Measurements from ENCODE around the gene OR10A2.
"Not testable (repeated sequence)": the region's sequence is repeated elsewhere in the genome, so short reads cannot be mapped to it uniquely, and the experiment has no call there.

The OR10A2 gene

GRCh38 chr11:6862961-6863360 is at the start of gene OR10A2:
OR10A2 (plus strand) TSS chr11:6863057; CDS start chr11:6869755, 6,698 bp downstream.
- no peak for DNase-seq

- DNase-seq, result no peak
Observed at GRCh38 chr11:6813656-6814055, 49.2 kb upstream of the OR10A2 start.

GRCh38 chr11:6817694-6818093 is 45.2 kb upstream of the OR10A2 start:
- DNase-seq, result peak; percentile 56

DNA sequence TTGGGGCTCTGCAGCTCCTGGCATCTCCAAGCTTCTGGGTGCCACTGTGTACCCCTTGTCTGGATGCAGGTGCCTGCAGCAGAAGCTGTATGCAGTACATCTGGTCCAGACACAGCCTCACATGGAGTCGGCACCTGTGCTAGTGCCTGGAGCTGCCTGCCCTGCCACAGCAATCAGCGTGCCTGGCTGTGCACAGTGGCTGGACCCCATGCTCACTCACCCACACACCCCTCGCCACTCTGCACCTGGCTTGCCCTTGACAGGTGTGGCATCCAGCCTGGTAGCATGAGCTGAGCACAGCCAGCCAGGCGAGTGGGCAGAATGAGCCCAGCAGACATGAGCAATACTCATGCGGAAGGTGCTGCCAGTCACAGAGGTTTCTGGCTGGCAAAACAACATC is 43.9 kb upstream of the OR10A2 start:
- no peak for DNase-seq

- no peak for DNase-seq
Observed at GRCh38 chr11:6824136-6824823, 38.6 kb upstream of the OR10A2 start.

DNA sequence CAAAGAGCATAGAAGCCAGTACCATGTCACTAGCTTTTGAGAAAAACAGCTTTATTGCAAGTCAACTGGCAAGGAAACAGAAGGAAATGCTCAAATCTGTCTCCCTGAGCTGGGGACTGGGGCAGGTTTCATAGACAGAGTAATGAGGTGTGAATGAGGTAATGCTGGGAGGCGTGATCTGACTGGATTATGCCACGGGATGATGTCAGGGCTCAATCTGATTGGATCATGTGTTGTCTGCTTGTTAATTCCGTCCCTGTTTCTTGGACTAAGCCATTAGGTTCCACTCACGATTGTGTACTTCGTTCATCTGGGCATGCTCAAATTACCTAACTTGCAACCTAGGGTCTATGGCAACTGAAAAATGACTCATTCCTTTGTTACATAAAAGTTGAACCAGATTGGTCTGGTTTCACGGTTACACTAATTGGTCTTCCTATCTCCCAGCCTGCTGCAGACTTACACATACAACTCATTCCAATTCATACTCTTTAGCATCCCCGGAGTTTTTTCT is 37.6 kb upstream of the OR10A2 start:
- DNase-seq, result peak; percentile 47

DNA sequence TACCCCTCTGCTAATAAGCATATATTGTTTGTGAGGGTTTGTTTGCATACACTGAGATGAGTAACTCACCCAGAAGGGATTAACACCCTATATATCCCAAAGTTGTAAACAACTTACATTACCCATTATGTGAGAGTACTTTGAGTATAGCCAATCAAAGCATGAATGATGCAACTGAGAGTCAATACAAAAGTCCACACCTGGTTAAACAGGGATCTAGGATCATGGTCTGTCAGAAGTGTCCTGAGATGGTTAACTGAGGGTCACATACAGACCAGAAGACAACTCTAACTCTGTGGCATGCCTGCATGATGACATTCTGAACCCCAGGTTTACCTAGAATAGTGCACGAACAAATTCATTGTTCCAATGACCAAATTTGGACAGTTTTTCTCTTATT is 34.8 kb upstream of the OR10A2 start:
- no peak for DNase-seq

DNA sequence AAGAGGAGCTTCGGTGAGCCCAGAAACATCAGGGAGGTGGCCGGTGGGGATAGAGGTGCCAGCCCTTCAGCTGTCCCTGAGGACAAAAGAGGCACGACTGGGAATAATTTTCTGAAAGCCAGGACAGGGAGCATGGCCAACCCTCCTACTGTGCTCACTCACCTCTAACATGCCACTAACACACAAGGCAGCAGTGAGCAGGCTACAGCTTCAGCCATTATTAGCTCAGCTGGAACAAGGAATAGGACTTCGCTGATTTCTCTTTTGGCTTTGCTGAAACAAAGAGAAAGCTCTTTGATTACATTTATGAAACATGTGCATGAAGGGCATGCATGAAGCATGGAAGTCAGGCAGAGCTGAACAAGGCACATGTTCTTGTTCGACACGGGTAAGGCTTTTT is 29.5 kb upstream of the OR10A2 start:
- DNase-seq, result peak; percentile 63

GRCh38 chr11:6834021-6834420 is 28.8 kb upstream of the OR10A2 start:
- DNase-seq, result no peak

DNA sequence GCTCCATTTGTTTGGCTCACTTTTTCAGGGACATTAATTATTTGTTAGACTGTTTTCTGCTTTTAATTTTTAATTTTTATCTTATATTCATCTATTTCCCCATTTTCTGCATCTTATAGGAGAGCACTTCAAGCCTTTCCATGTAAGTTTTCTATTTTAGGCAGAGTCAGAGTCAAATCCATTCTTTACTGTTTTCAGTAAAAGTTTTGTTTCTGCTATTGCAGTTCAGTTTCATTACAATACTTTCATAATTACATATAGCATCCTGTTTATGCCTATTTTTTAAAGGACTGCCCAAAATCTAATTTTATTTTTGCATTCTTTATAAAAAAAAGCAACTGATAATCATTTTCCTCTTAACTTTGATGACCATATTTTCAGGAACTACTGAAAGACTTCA is 21.2 kb upstream of the OR10A2 start:
- no peak for DNase-seq

DNA sequence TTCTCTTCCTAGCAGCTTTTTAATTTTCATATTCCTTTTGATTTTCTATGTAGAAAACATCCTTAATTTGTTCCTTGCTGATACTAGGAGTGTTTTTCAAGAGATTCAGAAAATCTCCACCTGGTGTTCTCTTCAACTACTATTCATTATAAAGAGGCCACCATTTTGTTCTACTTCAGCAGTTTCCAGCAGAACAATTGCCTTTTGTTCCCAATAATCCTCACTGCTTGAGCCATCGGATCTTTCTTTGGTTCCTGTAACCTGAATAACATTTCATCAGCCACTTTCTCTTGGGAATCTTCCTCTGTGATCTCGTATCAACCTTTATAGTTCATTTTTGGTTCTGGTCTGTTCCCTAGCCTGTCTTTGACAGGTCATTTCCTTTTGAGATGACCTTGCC is 19.2 kb upstream of the OR10A2 start:
- no peak for DNase-seq

DNA sequence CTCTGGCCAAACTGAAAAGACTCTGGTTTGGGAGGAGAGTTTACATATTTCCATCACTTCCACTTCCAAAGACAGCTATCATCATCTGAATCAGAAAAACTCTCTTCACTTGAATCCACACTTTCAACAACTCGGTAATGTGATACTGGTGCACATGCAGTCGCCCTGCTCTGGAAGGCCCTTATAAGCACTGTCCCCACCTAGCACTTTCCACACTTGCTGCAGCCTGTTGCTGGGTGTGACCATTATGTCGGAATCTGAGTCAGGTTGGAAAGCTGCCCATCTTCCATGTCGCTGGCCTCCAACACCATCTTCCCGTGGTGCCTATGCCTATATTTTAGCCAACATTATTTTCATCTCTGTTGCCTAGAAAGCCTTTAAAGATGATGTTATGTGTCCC is 18.5 kb upstream of the OR10A2 start:
- DNase-seq, result no peak

- DNase-seq, result no peak
Observed at GRCh38 chr11:6845383-6845782, 17.5 kb upstream of the OR10A2 start, which contains the start of gene OR10A5. OR10A5 (plus strand) TSS chr11:6845683; CDS start chr11:6845683, 0 bp downstream.

- DNase-seq, result no peak
Observed at GRCh38 chr11:6850526-6850925, 12.3 kb upstream of the OR10A2 start.

DNA sequence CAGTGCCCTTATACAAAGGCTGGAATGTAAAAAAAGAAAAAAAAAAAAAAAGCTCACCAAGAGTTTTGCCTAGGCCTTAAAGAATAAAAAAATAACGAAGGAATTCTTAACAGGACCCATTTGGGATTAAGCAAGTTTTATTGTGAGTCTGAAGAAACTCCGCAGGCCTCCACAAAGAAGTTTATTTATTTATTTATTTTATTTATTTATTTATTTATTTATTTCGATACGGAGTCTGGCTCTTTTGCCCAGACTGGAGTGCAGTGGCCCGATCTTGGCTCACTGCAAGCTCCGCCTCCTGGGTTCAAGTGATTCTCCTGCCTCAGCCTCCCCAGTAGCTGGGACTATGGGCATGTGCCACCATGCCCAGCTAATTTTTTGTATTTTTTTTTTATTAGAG is 8.1 kb upstream of the OR10A2 start:
- not testable (repeated sequence) for DNase-seq

DNA sequence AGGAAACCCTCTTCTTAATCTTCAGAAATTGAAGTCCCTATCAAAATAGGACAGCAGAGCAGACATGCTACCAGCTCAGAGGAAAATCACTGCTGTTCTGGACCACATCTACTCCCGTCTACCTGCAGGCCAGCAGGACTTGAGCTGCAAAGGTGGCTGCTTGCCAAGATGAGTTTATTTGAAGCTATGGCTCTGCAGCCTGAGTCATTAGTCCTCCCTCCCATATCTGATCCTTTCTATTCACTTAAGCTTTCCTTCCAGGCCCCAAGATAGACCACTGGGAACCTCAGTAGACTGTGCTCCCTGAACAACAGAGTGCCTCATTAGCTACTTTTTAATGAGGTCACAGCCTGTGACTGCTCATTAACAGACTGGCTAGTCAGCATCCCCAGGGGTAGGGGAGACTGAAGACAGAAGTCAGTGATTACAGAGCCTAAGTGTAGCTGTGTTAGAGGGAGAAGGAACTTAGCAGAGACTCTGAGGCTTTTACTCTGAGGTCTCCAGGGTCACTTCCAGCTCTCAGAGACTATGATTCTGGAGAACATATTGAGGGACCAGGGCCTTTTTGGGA is 6.8 kb upstream of the OR10A2 start:
- DNase-seq, result no peak

- DNase-seq, result no peak
Observed at GRCh38 chr11:6856871-6857270, 6.0 kb upstream of the OR10A2 start.

DNA sequence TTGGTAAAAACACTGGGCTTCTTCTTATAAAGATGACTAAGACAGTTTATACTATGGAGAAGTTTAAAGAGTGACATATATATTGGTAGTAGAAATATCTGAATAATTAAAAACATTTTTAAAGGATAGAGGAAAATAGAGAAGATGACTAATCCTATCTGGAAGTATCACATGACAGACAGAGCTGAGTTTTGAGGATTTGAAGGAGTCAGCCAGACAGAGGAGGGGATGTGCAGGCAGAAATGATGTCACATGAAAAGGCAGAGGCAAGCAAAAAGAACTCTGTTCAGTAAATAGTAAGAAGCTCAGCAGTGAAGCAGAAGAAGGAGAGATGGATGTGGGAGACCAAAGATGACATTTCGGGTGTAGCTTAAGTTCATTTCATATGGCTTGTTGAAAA is 1.6 kb downstream of the OR10A2 start:
- DNase-seq, result no peak

- DNase-seq, result no peak
Observed at GRCh38 chr11:6871278-6871677, 8.4 kb downstream of the OR10A2 start.

DNA sequence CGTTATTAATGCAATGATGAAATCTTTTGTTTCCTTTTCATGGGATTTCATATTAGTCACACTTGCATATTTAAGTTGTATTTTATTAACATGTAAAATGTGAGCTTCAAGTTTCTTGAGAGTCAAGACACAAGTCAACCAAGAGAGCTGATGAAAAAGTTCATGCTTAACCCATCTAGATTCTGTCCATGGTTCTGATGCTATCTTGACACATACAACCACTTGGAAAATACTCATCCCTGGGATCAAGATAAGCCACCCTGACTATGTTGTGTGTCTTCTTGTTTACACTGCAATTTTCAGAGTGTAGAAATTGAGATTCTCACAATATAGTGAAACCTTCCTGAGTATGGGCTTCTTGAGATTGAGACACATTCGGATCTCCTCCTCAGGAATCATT is 12.9 kb downstream of the OR10A2 start:
- no peak for DNase-seq

DNA sequence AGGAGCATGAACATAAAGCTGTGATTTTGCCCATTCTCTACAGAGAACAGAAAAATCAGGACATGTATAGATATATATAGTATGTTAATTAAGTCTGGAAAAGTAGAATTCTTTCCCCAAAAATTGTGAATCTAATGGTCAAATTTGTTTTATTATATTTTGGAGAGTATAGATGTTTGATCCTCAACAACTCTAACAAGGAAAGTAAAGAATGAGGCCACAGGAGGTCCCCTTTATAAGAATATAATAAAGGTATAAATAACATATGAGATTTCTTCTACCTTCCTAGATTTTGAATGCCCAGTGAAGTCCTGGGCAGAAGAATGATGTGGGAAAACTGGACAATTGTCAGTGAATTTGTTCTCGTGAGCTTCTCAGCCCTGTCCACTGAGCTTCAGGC is 13.5 kb downstream of the OR10A2 start, which contains the start of gene OR10A4:
TSS of gene OR10A4 (plus strand) at position 301 of the 400 bp plus-strand sequence. CDS start at position 324, 23 bp downstream.
- DNase-seq, result no peak

GRCh38 chr11:6876914-6877313 is 14.1 kb downstream of the OR10A2 start:
- no peak for DNase-seq

GRCh38 chr11:6882751-6883150 is 19.9 kb downstream of the OR10A2 start:
- DNase-seq, result no peak

GRCh38 chr11:6887711-6888110 is 24.9 kb downstream of the OR10A2 start:
- DNase-seq, result not testable (repeated sequence)

GRCh38 chr11:6888830-6889229 is 26.0 kb downstream of the OR10A2 start:
- no peak for DNase-seq

Data from NCI-H146 (cell line).